PFSK-1 (cell line): Measurements from ENCODE around the gene NATD1.

Experiments
- FOXP2 ChIP-seq: optimal IDR thresholded peaks from 2 replicates; pipeline ENCODE3; 2011; ENCODE audit warnings: borderline replicate concordance, control low read depth, inconsistent platforms; ENCODE audit not compliant: insufficient read depth; ENCODE audit errors: extremely low read length, extremely low read depth
- POLR2AphosphoS5 ChIP-seq: IDR thresholded peaks from 2 replicates; pipeline ENCODE4 v1.6.1; 2012; ENCODE audit warnings: low read depth, mild to moderate bottlenecking, control low read depth, low read length, moderate library complexity
- SIN3A ChIP-seq: IDR thresholded peaks from 2 replicates; pipeline ENCODE4 v1.6.1; 2012; ENCODE audit warnings: mild to moderate bottlenecking, low read length, moderate library complexity, borderline replicate concordance; ENCODE audit not compliant: insufficient read depth
- TAF1 ChIP-seq: IDR thresholded peaks from 2 replicates; pipeline ENCODE4 v1.6.1; 2012; ENCODE audit warnings: low read length, control low read depth, borderline replicate concordance; ENCODE audit not compliant: insufficient read depth
- TF ChIP-seq, protein P1 (sequence below), 2 experiments: IDR thresholded peaks; 2 replicates each; pipeline versions ENCODE4 v1.6.1 to v1.8.0; 2011 to 2012; ENCODE audit warnings: low read depth in 2 of 2, low read length in 2 of 2, control low read depth in 1 of 2, inconsistent platforms in 1 of 2, mild to moderate bottlenecking in 1 of 2, moderate library complexity in 1 of 2; ENCODE audit not compliant: insufficient read depth in 1 of 2

The NATD1 gene

DNA sequence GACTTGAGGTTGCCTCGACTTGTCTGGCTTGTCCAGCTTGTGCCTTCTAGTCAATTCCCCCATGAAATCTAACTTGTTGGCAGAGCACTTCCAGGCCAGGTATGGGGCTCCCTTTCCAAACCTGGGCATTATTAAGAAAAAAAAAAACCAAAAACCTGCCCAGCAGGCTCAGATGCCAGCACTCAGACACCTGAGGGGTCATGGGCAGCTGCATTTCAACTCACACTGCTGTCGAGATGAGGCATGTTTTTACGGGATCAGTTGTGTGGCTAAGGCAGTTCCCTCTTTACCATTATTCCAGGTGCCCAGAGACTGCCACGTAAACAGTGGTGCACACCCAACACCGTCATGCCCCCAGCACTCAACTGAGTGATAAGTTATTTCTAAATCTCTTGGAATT is 57.1 kb downstream of the NATD1 start:
- TF ChIP-seq SIN3A (no peak), POLR2AphosphoS5 (no peak), FOXP2 (no peak), TAF1 (no peak)
- TF ChIP-seq, protein P1, sequence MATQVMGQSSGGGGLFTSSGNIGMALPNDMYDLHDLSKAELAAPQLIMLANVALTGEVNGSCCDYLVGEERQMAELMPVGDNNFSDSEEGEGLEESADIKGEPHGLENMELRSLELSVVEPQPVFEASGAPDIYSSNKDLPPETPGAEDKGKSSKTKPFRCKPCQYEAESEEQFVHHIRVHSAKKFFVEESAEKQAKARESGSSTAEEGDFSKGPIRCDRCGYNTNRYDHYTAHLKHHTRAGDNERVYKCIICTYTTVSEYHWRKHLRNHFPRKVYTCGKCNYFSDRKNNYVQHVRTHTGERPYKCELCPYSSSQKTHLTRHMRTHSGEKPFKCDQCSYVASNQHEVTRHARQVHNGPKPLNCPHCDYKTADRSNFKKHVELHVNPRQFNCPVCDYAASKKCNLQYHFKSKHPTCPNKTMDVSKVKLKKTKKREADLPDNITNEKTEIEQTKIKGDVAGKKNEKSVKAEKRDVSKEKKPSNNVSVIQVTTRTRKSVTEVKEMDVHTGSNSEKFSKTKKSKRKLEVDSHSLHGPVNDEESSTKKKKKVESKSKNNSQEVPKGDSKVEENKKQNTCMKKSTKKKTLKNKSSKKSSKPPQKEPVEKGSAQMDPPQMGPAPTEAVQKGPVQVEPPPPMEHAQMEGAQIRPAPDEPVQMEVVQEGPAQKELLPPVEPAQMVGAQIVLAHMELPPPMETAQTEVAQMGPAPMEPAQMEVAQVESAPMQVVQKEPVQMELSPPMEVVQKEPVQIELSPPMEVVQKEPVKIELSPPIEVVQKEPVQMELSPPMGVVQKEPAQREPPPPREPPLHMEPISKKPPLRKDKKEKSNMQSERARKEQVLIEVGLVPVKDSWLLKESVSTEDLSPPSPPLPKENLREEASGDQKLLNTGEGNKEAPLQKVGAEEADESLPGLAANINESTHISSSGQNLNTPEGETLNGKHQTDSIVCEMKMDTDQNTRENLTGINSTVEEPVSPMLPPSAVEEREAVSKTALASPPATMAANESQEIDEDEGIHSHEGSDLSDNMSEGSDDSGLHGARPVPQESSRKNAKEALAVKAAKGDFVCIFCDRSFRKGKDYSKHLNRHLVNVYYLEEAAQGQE (IDR thresholded peaks at IDR 0.05; ENCODE audit: insufficient read depth in 1 of 2, low read depth in 2 of 2, low read length in 2 of 2) = no peak

DNA sequence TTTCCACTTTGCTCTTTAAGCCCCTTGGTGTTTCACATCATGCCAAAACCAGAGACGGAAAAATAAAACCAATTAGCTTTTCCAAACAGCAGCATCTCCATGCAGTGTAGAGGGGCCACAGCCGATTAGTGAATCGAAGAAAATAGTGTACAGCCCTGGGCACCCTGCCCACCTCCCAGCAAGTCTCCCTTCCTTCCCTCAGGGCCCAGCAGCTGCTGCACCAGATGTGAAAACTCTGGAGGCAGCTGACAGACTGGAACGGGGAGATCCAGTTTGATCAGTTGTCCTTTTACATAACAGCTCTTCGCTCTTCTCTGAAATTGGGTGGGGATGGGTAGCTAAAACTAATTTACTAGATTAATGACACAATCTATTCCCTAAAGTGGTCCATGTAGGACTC is 58.5 kb downstream of the NATD1 start:
- TF ChIP-seq SIN3A (no peak), TAF1 (no peak), POLR2AphosphoS5 (no peak), FOXP2 (no peak)
- TF ChIP-seq, protein P1 (IDR thresholded peaks at IDR 0.05; ENCODE audit: insufficient read depth in 1 of 2, low read depth in 2 of 2, low read length in 2 of 2) = no peak

DNA sequence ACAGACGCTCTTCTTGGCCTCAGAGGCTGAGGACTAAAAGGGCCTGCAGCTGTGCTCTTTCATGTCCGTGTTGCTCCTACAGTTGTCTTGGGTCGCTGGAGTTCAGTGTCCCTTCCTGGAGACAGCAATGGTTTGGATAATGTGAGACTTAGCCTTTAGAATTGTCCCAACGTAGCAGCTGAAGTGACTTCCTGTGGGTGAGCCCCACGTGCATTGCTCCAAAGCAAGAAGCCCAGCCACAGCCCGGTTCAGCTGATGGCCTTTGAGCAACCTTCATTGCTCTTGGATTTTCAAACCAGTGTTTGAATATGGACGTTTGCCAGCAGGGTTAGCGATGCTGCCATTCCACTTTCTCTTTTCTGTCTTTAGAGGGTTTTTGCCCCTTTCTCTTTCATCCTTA is 59.0 kb downstream of the NATD1 start:
- TF ChIP-seq TAF1 (no peak), POLR2AphosphoS5 (no peak), FOXP2 (no peak), SIN3A (no peak)
- TF ChIP-seq, protein P1 (IDR thresholded peaks at IDR 0.05; ENCODE audit: insufficient read depth in 1 of 2, low read depth in 2 of 2, low read length in 2 of 2) = no peak

DNA sequence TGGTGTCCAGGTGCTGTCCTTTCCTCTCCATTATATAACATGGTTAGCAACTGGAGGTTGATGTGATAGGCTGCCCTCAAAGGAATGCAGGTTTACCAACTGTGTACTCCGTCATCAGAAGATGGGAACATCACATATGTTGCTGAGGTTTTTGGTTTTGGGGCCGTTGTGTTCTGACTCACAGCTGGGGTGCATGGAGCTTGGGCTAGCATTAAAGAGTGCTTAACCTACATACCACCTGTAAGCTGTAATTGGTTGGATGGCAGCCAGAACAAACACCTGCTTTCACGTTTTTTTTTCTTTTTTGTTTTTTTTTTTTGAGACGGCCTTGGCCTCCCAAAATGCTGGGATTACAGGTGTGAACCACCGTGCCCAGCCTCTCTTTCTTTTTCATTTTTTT is 60.2 kb downstream of the NATD1 start:
- no peak for TF ChIP-seq POLR2AphosphoS5
- no peak for TF ChIP-seq TAF1
- no peak for TF ChIP-seq FOXP2
- TF ChIP-seq SIN3A = no peak
- TF ChIP-seq, protein P1 (IDR thresholded peaks at IDR 0.05; ENCODE audit: insufficient read depth in 1 of 2, low read depth in 2 of 2, low read length in 2 of 2) = no peak

DNA sequence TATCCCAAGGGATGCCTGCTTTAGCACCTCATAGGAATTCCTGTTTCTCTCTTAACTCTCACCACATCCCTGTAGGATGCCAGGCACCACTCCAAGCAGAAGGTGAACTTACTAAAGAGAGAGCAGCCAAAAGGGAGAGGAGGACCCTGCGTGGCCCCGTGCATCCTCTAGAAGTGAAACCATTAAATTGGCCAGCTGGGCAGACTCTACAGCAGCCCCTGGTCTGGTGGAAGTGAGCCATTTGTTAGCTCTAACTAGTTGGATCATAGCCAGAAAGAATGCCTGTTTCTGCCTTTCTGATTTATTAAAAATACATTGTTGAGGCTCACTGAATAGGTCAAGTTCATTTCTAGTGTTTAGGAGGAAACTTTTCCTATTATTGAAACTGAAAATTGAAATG is 61.5 kb downstream of the NATD1 start:
- TF ChIP-seq FOXP2 (no peak), SIN3A (no peak), TAF1 (no peak), POLR2AphosphoS5 (no peak)
- TF ChIP-seq, protein P1 (IDR thresholded peaks at IDR 0.05; ENCODE audit: insufficient read depth in 1 of 2, low read depth in 2 of 2, low read length in 2 of 2) = no peak
